Choroid plexus epithelial cell (primary cell): ENCODE data around the gene SLC10A4.

ENCODE experiments used
- DNase-seq: peaks from one replicate; pipeline ENCODE4 v3.0.0-alpha.2; 2010; ENCODE audit warnings: low read depth
- H3K4me3 ChIP-seq: 2 replicates; pipeline ENCODE4 v1.5.1; 2011; ENCODE audit warnings: low read depth, mild to moderate bottlenecking, control low read depth, low read length, moderate library complexity
- CTCF ChIP-seq: conservative IDR thresholded peaks from 2 replicates; pipeline ENCODE4 v1.5.1; 2011; ENCODE audit warnings: low read depth, mild to moderate bottlenecking, control low read depth, inconsistent platforms, low read length, moderate library complexity

The SLC10A4 gene

GRCh38 chr4:48518143-48518542 is 35.0 kb downstream of the SLC10A4 start:
- no peak overlapping the region for H3K4me3 ChIP-seq
- DNase-seq: no peak
- TF ChIP-seq CTCF: no peak

GRCh38 chr4:48526406-48526805 is 43.3 kb downstream of the SLC10A4 start:
- no peak for TF ChIP-seq CTCF
- H3K4me3 ChIP-seq: no peak overlapping the region
- no peak for DNase-seq

- TF ChIP-seq CTCF: no peak
- no peak for DNase-seq
Measured at GRCh38 chr4:48538358-48538757, 55.2 kb downstream of the SLC10A4 start.

More at GRCh38 chr4:48538358-48538757, 55.2 kb downstream of the SLC10A4 start:
- no peak overlapping the region for H3K4me3 ChIP-seq
